GM21528 (cell line): ENCODE data around the gene TRPM7.
"Not testable (repeated sequence)": the region's sequence is repeated elsewhere in the genome, so short reads cannot be mapped to it uniquely, and the experiment has no call there.

ENCODE experiments used
- ATAC-seq: cut with Tn5 transposase; IDR thresholded peaks from one replicate; pipeline ENCODE4 v1.9.1; 2021; ENCODE audit warnings: mild to moderate bottlenecking, moderate library complexity; ENCODE audit not compliant: unreplicated experiment, low FRiP score

TRPM7 gene

GRCh38 chr15:50686469-50687301, at the start of gene TRPM7:
TRPM7 (minus strand) TSS chr15:50686797; CDS start chr15:50686533, 264 bp downstream.
- peak; percentile 78 for ATAC-seq

- no peak for ATAC-seq
Observed at GRCh38 chr15:50735156-50735555, 48.6 kb upstream of the TRPM7 start.

- ATAC-seq, result no peak
Observed at GRCh38 chr15:50726315-50726714, 39.7 kb upstream of the TRPM7 start.

DNA sequence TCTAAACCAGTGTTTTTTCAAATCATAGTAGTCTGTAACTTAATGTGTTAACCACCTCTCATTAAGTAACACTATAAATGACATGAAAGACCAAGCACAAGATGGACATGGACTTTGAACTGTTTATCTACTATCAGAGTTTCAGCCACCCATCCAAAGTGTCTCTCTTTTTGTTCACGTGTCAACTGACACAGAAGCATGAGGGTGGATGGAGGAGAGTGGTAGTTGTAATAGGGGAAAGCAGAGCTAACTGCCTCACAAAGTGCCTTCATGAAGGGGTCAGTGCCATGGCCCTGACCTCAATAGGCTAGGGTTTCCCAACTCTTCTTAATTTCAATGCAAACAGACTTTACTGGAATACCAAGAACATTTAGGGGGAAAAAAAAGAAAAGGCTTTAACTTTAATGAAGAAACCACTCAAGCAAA, 32.1 kb upstream of the TRPM7 start:
- no peak for ATAC-seq

DNA sequence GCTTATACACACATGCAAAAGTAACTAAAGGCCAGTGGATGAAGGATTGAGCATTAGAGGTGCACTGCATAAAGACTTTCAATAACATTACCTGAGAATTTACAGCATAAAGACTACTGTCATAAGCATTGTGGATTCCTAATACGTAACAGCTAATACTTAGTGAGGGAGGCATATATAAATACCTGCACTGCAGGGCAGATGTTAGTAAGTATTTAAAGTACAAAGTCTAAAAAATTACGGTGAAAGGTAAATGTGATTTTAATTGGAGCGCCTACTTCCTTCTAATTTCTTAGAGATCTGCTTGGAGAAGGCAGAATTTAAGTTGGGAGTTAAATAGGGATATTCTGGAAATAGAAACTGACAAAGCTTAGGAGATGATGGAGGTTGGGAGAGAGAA, 25.4 kb upstream of the TRPM7 start:
- no peak for ATAC-seq

DNA sequence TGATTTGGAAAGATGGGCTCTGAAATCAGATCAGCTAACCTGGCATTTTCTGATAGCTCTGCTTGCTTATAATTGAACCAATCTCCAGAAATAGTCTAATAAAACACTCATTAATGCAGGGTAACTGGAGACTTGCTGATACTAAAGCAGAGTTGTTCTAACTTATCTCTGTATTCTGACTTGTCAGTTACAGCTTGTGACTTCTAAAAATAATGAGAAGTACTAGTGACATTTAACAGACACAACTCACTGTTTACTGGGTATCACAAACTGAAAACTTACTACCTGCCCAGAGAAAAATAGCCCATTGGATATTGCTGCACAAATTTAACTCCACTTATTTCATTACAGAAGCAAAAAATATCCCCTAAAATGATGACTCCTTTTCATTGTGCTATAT, 24.0 kb upstream of the TRPM7 start:
- ATAC-seq, result no peak

GRCh38 chr15:50707878-50708427, 21.4 kb upstream of the TRPM7 start:
- no peak for ATAC-seq

DNA sequence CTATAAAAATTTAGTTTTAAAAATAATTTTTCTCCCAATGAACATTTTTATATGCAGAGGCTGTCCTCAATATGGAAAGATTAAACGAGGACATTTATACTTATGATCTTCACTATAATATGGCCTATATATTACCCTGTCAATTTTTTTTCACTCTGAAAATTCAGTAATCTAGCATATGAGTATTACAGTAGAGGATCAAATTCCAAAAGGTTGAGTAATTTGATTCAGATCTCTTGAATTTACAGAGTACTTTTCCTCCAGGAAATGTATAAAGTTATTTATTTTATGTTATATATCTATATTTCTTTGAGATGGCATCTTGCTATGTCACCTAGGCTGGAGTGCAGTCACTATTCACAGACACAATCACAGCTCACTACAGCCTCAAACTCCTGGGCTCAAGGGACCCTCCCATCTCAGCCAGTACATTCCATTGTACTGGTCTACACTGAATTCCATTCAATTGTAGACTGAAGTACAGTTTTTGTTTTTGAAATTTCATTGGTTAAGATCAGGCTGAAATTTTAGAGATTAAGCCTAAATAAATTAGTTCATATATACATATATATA, 16.3 kb upstream of the TRPM7 start:
- ATAC-seq, result no peak

DNA sequence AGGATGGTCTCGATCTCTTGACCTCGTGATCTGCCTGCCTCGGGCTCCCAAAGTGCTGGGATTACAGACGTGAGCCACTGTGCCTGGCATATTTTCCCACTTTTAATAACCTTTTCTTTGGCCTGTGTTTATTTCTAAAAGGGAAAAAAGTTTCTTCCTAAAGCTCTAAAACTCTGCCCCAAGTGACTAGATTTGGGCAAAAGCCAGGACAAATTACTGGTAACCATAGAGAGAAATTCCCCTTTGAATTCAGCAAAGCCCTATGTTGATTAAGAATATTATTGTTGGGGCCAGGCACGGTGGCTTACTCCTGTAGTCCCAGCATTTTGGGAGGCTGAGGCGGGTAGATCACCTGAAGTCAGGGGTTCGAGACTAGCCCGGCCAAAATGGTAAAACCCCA, 11.5 kb upstream of the TRPM7 start:
- ATAC-seq, result no peak

DNA sequence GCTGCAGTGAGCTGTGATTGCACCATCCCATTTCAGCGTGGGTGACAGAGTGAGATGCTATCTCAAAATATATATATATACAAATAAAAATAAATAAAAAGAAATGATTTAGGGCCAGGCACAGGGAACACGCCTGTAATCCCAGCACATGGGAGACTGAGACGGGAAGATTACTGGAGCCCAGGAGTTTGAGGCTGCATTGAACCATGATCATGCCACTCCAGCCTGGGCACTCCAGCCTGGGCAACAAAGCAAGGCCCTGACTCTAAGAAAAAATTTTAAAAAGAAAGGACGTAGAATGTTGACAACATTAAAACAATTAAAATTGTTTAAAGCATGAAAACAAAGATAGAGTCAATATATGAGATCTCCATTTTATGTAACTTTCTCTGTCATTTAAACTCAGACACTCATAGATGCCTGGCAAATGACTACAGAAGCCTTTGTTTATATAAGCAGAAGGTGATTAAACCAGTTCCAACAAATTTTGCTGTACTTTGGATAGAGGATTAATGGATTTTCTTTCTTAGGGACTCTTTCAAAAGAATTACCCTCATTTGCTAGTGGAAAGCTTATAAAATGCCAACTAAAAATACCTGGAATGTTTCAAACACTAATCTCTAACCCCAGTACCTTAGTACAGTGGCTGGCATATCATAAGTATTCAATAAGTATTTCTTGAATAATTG, 10.7 kb upstream of the TRPM7 start:
- ATAC-seq, result no peak

GRCh38 chr15:50694634-50695165, 8.1 kb upstream of the TRPM7 start:
- ATAC-seq, result not testable (repeated sequence)

- ATAC-seq, result peak; percentile 4
Observed at GRCh38 chr15:50687302-50687902, 805 bp upstream of the TRPM7 start.

DNA sequence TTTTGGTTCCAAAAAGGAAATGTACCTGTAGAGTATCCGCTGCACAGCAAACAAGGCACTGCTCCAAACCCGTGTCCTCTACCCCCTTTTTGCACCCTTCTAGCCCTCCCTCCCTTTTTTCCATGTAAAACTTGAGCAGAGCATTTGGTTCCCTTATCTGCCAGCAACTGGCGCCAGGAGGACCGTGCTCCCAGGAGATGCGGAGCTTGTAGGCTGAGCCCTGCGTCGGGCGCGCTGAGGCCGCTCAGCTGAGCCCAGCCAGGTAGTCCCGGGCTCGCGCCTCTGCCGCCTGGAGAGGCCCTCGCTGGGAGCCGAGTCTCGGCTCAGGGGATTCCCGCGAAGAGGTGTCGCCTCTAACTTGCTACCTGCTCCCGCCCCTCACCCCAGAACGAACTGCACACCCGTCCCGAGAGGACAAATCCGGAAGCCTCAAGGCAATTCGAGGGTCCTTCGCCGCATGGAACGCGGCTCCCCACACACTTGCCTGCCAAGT, 575 bp downstream of the TRPM7 start:
- ATAC-seq, result peak; percentile 59

GRCh38 chr15:50685191-50685975, 1.2 kb downstream of the TRPM7 start:
- ATAC-seq, result no peak

- ATAC-seq, result no peak
Observed at GRCh38 chr15:50681467-50681866, 5.1 kb downstream of the TRPM7 start.

- ATAC-seq, result no peak
Observed at GRCh38 chr15:50676799-50677483, 9.7 kb downstream of the TRPM7 start.

DNA sequence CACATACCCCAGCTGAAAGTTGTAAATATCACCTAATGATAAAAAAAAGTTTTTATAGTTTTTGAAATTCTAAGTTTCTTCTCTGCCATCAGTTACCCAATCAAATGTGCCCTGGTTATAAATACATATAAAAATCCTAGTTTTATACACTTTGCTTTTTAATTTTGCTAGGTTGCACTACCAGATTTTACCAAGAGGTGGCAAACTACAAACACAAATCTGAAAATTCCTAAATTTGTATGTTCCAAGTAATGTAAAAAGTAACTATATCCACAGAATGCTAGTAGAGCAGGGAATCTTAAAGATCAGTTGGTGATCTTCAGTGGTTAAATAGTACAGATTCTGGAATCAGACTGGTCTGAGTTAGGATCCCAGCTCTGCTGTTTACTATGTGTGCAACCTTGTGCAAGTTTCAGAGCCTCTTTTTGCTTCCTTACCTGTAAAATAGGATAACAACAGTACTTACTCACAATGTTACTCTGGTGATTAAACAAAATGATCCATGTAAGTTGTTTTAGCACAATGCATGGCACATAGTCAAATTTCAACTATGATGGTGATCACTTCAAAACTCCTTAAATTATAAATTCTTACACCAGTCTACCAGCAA, 11.0 kb downstream of the TRPM7 start:
- no peak for ATAC-seq

- no peak for ATAC-seq
Observed at GRCh38 chr15:50670115-50670514, 16.5 kb downstream of the TRPM7 start.

DNA sequence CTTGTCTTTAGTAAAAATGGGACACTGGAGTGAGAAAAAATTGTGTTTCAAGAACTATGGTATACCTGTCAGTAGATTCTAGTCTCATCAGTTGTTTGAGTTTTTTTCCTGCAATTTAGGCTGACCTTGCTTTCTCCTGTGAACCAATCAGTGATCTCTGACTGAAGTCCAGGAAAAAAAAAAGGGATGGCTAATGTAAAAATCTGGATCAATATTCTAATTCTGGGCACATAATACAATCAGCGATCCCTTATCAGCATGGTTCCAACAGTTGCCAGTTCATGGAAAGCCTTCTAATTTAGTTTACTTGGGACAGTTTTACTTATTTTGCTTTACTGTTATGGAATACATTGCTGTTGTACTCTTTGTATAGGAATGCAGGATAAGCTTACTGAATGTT, 17.0 kb downstream of the TRPM7 start:
- no peak for ATAC-seq
